ENCODE results near the gene ZNF485. TPM values are rescaled to one million over a fixed set of nuclear protein-coding genes. Genes with fewer than 3 reads are reported as not detected.

ZNF485 gene
- 3.5 TPM for total RNA-seq
- long read RNA-seq, partial matches to known transcripts, result 0 of 6 reads
- long read RNA-seq, other reads (novel, unspliced or antisense), result 2 of 6 reads

- Histone ChIP-seq H3K4me1 (no peaks in the 10 kb centered on the region), H3K27me3 (ENCODE audit: low read depth) (no peaks in the 10 kb centered on the region), H3K27ac (peak within 1 kb of the TSS; percentile 78), H3K4me3 (peak within 1 kb of the TSS; percentile 82), H3K9me3 (no peaks in the 10 kb centered on the region), H3K36me3 (peaks cover 6% of the 10 kb centered on the region)
- intact Hi-C loops (cut with DNase I), result no loop called here
- ATAC-seq (peak; percentile 95 to 99), DNase-seq (peak; percentile 84)
- TF ChIP-seq CTCF (IDR thresholded peaks at IDR 0.05), result no peak
Observed at GRCh38 chr10:43606323-43607198, at the start of gene ZNF485. ZNF485 (plus strand) TSS chr10:43606438; CDS start chr10:43607051, 613 bp downstream.

DNA sequence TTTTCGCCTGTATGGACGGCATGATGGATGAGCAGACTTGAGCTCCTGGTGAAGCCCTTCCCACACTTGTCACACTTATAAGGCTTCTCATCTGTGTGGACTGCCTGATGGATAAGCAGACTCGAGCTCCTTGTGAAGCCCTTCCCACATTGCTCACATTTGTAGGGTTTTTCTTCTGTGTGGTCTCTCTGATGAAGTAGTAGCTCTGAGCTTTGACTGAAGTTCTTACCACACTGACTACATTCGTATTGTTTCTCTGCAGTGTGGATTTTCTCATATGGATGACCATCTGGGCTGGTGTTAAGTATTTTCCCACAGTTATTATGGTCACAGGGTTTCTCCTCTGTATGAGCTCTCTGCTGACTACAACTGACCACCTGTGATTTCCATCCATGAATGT, 49.0 kb upstream of the ZNF485 start:
- ATAC-seq, result no peak
- H3K9me3 ChIP-seq, result peaks cover 22% of the 10 kb centered on the region
- no peaks in the 10 kb centered on the region for H3K36me3 ChIP-seq
- no peaks in the 10 kb centered on the region for H3K4me1 ChIP-seq
- no peak for DNase-seq
- intact Hi-C loops (cut with DNase I), result no loop called here
- H3K27me3 ChIP-seq (ENCODE audit: low read depth), result no peaks in the 10 kb centered on the region
- H3K27ac ChIP-seq, result no peak overlapping the region
- H3K4me3 ChIP-seq, result no peak overlapping the region
- TF ChIP-seq CTCF (IDR thresholded peaks at IDR 0.05), result no peak

DNA sequence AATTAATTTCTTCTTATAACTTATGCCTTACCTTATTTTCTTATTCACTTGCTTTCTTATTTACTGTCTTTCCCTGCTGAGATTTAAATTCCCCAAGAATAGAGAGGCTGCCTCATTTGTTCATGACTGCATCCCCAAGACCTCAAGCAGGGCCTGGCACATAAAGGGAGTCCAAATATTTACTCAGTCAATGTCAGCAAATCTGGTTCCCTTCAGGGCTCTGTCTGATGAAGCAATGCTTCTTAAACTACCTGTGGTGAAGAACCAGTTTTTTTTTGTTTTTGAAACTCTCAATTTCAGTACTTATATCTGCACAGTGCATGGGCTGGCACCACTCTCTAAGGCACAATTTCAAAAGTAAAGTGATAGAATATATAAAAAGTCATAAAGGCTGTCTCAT, 36.6 kb upstream of the ZNF485 start:
- Histone ChIP-seq H3K4me1 (peaks cover 7% of the 10 kb centered on the region), H3K4me3 (no peak overlapping the region), H3K27me3 (ENCODE audit: low read depth) (no peaks in the 10 kb centered on the region), H3K36me3 (no peaks in the 10 kb centered on the region), H3K9me3 (no peaks in the 10 kb centered on the region), H3K27ac (no peak overlapping the region)
- TF ChIP-seq CTCF (IDR thresholded peaks at IDR 0.05), result no peak
- DNase-seq (no peak), ATAC-seq (no peak)
- intact Hi-C loops (cut with DNase I), result no loop called here

GRCh38 chr10:43570971-43571370, 35.3 kb upstream of the ZNF485 start:
- no peak for TF ChIP-seq CTCF (IDR thresholded peaks at IDR 0.05)
- Histone ChIP-seq H3K4me1 (peaks cover 7% of the 10 kb centered on the region), H3K9me3 (no peaks in the 10 kb centered on the region), H3K27me3 (ENCODE audit: low read depth) (no peaks in the 10 kb centered on the region), H3K27ac (no peak overlapping the region), H3K4me3 (no peak overlapping the region), H3K36me3 (no peaks in the 10 kb centered on the region)
- DNase-seq (no peak), ATAC-seq (no peak)
- intact Hi-C loops (cut with DNase I), result no loop called here

GRCh38 chr10:43573250-43574000, 32.8 kb upstream of the ZNF485 start:
- peaks cover 7% of the 10 kb centered on the region for H3K4me1 ChIP-seq
- peak overlapping the region; percentile 75 for H3K27ac ChIP-seq
- intact Hi-C loops (cut with DNase I), result no loop called here
- no peaks in the 10 kb centered on the region for H3K36me3 ChIP-seq
- ATAC-seq (no peak), DNase-seq (no peak)
- H3K9me3 ChIP-seq, result no peaks in the 10 kb centered on the region
- H3K27me3 ChIP-seq (ENCODE audit: low read depth), result no peaks in the 10 kb centered on the region
- H3K4me3 ChIP-seq, result peak overlapping the region; percentile 64
- TF ChIP-seq CTCF (IDR thresholded peaks at IDR 0.05), result no peak
